Measurements from ENCODE around the gene RNU4-1. TPM values are rescaled to one million over a fixed set of nuclear protein-coding genes. Genes with fewer than 3 reads are reported as not detected.

Gene RNU4-1
- total RNA-seq, 1 donor from 2014 or later: under 0.01 TPM

DNA sequence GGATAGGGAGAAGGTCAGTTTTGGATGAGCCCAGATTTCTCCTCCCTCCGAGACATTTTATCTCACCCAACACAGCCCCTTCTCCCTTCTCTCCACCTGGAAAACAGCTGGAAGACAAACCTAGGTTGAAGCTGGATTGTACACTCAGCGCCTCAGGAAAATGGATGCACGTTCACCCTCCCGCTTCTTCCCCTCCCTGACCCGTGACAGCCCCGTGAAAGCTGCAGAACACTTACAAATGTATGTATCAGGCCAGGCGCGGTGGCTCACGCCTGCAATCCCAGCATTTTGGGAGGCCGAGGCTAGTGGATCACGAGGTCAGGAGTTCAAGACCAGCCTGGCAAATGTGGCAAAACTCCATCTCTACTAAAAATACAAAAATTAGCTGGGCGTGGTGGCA, 5.5 kb downstream of the RNU4-1 start:
- H3K4me1 ChIP-seq: peaks cover 7% of the 10 kb centered on the region
- H3K9me3 ChIP-seq: no peaks in the 10 kb centered on the region
- no peak overlapping the region for H3K27ac ChIP-seq
- H3K4me3 ChIP-seq: no peak overlapping the region
- no peaks in the 10 kb centered on the region for H3K36me3 ChIP-seq
- DNase-seq (ENCODE audit: extremely low spot score in 2 of 2): no peak
- H3K27me3 ChIP-seq: no peaks in the 10 kb centered on the region
- intact Hi-C loops (cut with DNase I): no loop called here
- TF ChIP-seq POLR2AphosphoS5 (IDR thresholded peaks at IDR 0.05; ENCODE audit: insufficient read depth in 1 of 2, low read depth in 1 of 2) (no peak), POLR2A (IDR thresholded peaks at IDR 0.05) (no peak)
- TF ChIP-seq, protein P1, sequence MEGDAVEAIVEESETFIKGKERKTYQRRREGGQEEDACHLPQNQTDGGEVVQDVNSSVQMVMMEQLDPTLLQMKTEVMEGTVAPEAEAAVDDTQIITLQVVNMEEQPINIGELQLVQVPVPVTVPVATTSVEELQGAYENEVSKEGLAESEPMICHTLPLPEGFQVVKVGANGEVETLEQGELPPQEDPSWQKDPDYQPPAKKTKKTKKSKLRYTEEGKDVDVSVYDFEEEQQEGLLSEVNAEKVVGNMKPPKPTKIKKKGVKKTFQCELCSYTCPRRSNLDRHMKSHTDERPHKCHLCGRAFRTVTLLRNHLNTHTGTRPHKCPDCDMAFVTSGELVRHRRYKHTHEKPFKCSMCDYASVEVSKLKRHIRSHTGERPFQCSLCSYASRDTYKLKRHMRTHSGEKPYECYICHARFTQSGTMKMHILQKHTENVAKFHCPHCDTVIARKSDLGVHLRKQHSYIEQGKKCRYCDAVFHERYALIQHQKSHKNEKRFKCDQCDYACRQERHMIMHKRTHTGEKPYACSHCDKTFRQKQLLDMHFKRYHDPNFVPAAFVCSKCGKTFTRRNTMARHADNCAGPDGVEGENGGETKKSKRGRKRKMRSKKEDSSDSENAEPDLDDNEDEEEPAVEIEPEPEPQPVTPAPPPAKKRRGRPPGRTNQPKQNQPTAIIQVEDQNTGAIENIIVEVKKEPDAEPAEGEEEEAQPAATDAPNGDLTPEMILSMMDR (IDR thresholded peaks at IDR 0.05): no peak

DNA sequence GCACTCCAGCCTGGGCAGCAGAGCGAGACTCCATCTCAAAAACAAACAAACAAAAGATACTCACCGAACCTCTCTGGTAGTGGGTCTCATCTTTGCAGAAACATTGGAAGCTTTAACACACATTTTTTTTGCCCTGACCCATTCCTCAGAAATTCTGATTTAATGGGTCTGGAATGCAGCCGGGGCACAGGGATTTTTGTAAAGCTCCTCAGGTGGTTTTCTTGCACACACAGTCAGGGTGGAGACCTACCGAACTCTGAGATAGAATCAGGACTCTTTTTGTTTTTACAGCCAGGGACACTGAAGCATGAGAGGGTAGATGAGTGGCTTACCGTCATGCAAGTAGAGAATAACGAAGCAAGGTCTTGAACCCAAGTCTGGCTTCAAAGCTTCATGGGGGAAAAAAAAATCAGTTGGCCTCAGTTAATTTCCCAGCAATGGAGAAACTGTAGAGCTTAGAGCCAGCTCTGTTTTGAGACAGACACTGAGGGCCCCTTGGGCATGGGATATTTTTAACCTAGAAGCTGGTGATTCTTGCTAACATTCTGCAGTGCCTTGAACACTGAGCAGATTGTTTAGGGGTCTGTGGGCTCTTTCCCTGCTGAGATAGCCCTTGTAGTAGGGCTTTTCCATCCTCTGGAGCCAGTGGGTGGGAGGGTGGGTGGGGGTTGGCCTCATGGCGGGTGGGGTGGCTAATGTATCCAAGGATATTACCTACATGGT, 6.1 kb downstream of the RNU4-1 start:
- Histone ChIP-seq H3K4me1 (peaks cover 7% of the 10 kb centered on the region), H3K4me3 (no peak overlapping the region), H3K9me3 (no peaks in the 10 kb centered on the region), H3K36me3 (no peaks in the 10 kb centered on the region), H3K27me3 (no peaks in the 10 kb centered on the region), H3K27ac (no peak overlapping the region)
- intact Hi-C loops (cut with DNase I): no loop called here
- no peak for TF ChIP-seq POLR2AphosphoS5 (IDR thresholded peaks at IDR 0.05; ENCODE audit: insufficient read depth in 1 of 2, low read depth in 1 of 2)
- no peak for TF ChIP-seq POLR2A (IDR thresholded peaks at IDR 0.05)
- TF ChIP-seq, protein P1 (IDR thresholded peaks at IDR 0.05): no peak
- no peak for DNase-seq (ENCODE audit: extremely low spot score in 2 of 2)

DNA sequence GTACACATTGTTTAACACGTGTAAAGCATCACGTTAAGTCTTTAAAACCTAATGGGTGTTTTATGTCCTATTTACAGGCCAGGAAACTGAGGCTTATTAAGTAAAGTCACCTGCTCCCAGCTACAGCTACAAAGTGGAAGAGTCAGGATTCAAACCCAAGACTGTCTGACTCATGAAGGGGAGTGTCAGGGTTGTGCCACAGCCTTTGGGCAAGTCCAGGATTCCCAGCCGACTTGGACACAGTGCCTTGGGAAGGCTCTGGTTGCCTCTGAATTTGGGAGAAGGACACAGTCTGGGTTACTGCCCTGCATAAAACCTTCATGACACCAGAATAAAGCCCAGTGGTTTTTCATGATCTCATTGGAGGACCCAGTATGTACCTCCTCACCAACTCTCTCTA, 8.7 kb downstream of the RNU4-1 start:
- no peak for DNase-seq (ENCODE audit: extremely low spot score in 2 of 2)
- H3K9me3 ChIP-seq: no peaks in the 10 kb centered on the region
- no peaks in the 10 kb centered on the region for H3K4me1 ChIP-seq
- no peak overlapping the region for H3K4me3 ChIP-seq
- no peaks in the 10 kb centered on the region for H3K27me3 ChIP-seq
- no peak overlapping the region for H3K27ac ChIP-seq
- intact Hi-C loops (cut with DNase I): no loop called here
- H3K36me3 ChIP-seq: no peaks in the 10 kb centered on the region
- TF ChIP-seq POLR2AphosphoS5 (IDR thresholded peaks at IDR 0.05; ENCODE audit: insufficient read depth in 1 of 2, low read depth in 1 of 2) (no peak), POLR2A (IDR thresholded peaks at IDR 0.05) (no peak)
- TF ChIP-seq, protein P1 (IDR thresholded peaks at IDR 0.05): no peak

DNA sequence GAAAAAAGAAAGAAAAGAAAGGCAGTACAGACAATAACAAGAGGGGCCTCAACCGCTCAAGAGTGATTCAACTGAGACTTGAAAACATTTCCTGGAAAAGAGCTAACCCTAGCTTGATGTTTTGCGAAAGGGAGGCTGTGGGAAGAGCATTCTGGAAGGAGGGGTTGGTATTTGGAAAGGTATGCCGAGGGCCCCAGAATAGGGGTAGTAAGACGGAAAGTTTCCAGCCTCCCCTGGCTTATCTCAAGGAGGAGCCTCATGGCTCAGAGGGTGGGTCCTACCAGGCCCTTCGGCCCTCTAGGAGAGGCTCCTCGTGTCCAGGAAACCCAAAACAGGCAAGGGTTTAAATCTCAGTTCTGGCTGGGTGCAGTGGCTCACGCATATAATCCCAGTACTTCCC, 9.7 kb downstream of the RNU4-1 start:
- no peak for DNase-seq (ENCODE audit: extremely low spot score in 2 of 2)
- TF ChIP-seq POLR2AphosphoS5 (IDR thresholded peaks at IDR 0.05; ENCODE audit: insufficient read depth in 1 of 2, low read depth in 1 of 2) (no peak), POLR2A (IDR thresholded peaks at IDR 0.05) (no peak)
- TF ChIP-seq, protein P1 (IDR thresholded peaks at IDR 0.05): no peak
- intact Hi-C loops (cut with DNase I): no loop called here
- no peaks in the 10 kb centered on the region for H3K4me1 ChIP-seq
- H3K4me3 ChIP-seq: no peak overlapping the region
- no peaks in the 10 kb centered on the region for H3K36me3 ChIP-seq
- no peaks in the 10 kb centered on the region for H3K9me3 ChIP-seq
- no peak overlapping the region for H3K27ac ChIP-seq
- no peaks in the 10 kb centered on the region for H3K27me3 ChIP-seq

All from vagina (tissue), 2 donors.